Stimulated activated CD8-positive, alpha-beta memory T cell treated with anti-CD3 and anti-CD28 coated beads, Interleukin-15, amount 100 ng/mL, for 1 hour (primary cell): ENCODE results near the gene ZSCAN2.
"Not testable (repeated sequence)": the region's sequence is repeated elsewhere in the genome, so short reads cannot be mapped to it uniquely, and the experiment has no call there.

Experiments used
- DNase-seq: peaks from one replicate; pipeline ENCODE4 v3.0.0-alpha.2; 2020; ENCODE audit warnings: low read depth

The ZSCAN2 gene

GRCh38 chr15:84641871-84642270, 41.1 kb downstream of the ZSCAN2 start:
- DNase-seq = not testable (repeated sequence)

DNA sequence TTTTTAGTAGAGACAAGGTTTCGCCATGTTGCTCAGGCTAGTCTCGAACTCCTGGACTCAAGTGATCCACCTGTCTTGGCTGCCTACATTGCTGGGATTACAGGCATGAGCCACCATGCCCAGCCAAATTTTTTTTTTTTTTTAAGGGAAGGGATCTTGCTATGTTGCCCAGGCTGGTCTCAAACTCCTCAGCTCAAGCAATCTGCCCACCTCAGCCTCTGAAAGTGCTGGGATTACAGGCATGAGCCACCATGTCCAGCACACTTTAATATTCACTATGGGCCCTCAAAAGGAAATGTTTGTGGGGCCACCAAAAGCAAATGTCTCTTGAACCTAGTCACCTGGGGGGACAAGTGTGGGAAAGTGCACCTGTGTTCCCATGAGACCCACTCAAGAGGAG, 41.8 kb downstream of the ZSCAN2 start:
- not testable (repeated sequence) for DNase-seq

DNA sequence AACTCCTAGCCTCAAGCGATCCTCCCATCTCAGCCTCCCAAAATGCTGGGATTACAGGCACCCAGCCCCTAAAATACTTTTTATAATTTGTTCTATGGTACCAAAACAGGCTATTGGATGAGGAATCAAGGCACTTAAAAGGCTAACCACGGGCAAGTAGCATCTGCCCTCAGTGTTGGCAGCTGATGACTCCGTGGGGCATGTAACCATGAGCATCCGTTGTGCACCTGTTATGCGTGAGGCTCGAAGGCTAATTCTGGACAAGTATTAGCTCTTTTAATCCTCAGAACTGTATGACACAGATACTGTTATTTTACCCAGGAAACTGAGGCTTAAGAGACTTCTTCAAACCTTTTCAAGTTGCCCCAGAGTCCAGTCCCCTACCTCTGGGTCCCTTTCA, 43.0 kb downstream of the ZSCAN2 start:
- no peak for DNase-seq

DNA sequence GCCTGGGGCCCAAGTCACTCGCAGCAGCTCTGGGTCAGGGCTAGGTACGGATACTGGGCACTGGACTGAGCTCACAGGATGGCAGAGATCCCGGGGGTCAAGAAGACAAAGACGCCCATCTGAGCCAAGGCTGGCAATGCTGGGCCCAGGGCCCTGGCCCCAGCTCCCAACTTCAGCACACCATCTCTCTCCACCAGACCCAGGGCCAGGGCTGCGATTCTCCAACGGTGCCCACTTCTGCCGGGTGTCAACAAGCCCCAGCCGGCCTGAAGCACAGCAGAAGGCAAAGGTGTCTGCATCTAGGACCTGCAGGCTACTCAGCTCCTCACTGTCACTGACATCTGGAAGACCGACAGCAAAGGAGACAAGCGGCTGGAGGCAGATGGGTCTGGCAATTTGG, 44.7 kb downstream of the ZSCAN2 start:
- no peak for DNase-seq

DNA sequence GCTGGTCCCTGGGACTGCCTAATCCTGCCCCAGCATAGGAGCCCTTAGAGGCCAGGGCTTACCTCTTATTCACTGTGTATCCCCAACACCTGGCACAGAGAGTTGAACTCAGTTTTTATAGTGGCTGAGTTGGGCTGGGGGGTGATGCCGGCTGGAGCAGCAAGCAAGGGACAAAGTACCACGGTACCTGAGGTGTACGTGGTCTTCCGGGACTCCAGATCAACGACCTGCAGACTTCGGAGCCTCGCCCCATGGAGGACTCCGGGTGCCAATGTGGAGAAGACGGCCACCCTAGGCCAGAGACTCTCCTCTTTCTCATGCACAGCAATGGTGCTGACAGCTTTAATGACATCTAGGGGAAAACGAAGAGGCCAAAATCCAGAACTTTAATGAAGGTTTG, 45.2 kb downstream of the ZSCAN2 start:
- DNase-seq = no peak

- DNase-seq = no peak
Observed at GRCh38 chr15:84647726-84648125, 46.9 kb downstream of the ZSCAN2 start.

DNA sequence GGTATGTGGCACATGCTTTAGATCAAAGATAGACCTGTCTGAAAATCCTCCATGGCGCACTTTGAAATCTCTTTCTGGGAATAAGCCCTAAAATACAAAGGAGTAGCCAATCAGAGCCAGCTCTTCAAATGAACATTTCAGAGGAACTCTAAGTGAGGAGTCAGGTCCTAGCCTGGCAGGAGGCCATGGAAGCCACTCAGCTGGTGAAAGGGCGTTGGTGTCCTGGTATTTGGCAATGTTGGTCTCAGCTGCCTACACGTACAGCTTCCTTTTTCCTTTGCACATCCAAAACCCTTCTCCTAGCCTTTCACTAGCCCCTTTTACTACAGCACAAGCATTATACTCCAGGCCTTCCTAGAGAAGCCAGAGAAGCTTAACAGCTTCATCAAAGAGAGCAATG, 47.7 kb downstream of the ZSCAN2 start:
- no peak for DNase-seq

DNA sequence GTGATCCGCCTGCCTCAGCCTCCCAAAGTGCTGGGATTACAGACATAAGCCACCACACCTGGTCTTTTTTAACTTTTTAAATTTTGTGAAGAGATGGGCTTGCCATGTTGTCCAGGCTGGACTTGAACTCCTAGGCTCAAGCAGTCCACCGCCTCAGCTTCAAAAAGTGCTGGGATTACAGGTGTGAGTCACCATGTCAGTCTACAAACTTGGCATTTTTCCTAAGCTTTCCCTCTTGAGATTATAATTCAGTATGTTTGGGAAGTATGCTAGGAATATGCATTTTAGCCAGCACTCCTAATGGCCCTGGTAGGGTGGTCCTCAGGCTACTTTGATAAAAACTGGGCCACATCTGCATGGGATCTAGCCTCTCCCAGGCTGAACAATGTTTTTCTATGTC, 48.9 kb downstream of the ZSCAN2 start:
- no peak for DNase-seq

DNA sequence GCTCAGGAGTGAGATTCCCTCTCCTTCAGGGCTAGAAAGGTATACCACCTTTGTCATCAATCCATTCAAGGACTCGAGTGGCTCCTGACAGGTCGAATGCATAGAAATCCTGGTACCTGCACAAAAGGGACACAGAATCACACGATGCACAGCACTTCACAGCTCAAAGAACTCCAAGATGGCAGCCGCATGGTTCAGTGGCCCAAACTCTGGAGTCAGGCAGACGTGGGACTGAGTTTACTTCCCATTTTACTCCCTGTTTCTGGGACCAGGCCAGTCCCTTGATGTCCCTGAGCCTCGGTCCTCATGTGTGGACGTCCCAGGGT, 52.7 kb downstream of the ZSCAN2 start:
- no peak for DNase-seq

- peak; percentile 95 for DNase-seq
Observed at GRCh38 chr15:84653910-84654688, 53.3 kb downstream of the ZSCAN2 start, which contains the start of gene WDR73. WDR73 (minus strand) TSS chr15:84654283; CDS start chr15:84654274, 9 bp downstream.

GRCh38 chr15:84654689-84655453, 54.1 kb downstream of the ZSCAN2 start:
- DNase-seq = peak; percentile 58

DNA sequence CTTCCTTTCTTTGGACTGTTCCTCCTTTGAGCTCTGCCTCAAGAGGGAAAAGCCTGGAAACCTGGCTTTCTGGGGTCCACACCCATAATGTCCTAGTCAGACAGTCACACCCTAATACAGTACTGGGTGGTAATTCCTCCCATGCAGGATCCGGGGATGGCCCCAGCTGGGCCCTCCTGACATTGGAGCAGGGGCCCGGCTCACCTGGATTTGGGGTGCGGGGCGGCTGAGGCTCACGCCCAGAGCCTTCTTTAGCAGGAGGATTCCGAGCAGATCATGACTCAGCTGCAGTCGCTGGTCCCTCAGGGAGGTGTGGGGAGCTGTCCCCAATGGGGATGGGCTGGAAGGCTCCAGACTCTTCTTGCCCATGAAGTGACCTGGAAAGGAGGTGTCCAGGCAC, 56.2 kb downstream of the ZSCAN2 start:
- DNase-seq = no peak

- no peak for DNase-seq
Observed at GRCh38 chr15:84657748-84658079, 56.9 kb downstream of the ZSCAN2 start.

- peak; percentile 58 for DNase-seq
Observed at GRCh38 chr15:84658080-84658787, 57.4 kb downstream of the ZSCAN2 start, which contains the start of gene NMB. NMB (minus strand) TSS chr15:84658199; CDS start chr15:84658152, 47 bp downstream.

DNA sequence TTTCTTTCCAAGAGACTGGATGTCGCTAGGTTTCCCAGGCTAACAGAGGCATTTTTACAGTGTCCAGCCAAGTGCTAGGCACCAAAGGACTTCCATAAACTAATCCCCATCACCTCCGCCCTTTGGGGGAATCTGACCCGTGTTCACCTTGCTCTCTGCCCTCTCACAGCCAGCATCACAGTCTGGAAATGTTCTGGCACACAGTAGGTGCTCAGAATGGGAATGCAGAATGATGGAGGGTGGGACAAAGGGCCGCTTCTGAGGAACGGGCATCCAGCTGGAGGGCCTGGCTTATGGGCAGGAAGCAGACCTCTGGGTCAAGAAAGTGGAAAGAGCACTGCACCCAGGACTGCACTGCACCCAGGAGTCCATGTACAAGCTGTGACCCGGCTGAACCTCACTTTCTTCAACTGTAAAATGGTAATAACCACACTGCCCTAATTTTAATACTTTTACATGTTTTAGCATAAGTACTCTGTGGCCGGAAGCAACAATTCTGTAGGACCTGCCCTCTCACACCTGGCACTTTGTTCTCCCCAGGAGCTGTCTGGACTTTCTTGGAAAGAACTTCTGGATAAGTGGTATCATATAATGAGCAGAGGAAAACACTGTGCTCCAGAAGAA, 58.1 kb downstream of the ZSCAN2 start:
- DNase-seq = no peak

DNA sequence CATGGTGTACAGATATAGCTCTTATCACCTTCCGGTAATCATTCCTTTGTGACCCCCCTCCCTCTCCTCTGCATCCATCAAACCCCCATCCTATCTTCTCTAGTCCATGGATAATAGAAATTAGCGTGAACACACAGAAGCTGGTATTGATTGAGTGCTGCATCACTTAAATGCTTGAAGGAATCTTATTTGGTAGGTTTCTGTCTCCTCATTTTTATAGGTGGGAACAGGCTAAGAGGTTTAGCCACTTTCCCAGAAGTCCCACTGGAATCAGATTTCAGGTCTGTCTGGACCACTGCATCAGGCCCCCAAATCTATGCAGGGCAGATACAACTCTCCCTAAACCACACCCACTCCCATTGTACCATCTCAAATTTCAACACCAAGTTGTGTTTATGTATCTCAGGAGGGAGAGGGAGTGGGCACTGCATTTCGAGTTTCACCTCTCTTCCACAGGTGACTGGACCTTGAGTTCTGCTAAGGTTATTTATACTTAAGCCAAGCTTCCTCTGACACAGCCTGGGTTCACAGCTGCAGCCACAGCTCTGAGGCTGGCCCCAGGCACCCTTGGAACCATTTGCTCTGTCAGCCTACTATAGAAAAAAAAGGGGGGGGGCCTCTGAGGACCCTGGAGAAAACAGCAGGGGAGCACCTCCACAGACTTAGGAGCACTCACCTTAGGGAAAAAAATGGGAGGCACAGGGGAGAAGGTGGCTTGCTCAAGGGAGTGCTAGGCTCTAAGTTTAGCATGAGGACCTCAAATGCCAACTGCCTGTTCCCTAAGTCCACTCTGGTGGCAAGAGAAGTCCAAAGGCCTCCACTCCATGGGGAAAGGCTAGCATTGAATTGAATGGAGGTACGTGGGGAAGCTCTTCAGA, 59.3 kb downstream of the ZSCAN2 start:
- DNase-seq = no peak

- no peak for DNase-seq
Observed at GRCh38 chr15:84661001-84661400, 60.2 kb downstream of the ZSCAN2 start.

GRCh38 chr15:84666373-84666772, 65.6 kb downstream of the ZSCAN2 start:
- DNase-seq = no peak

- DNase-seq = no peak
Observed at GRCh38 chr15:84668221-84668982, 67.6 kb downstream of the ZSCAN2 start.

- no peak for DNase-seq
Observed at GRCh38 chr15:84669726-84670125, 68.9 kb downstream of the ZSCAN2 start.

GRCh38 chr15:84671211-84671610, 70.4 kb downstream of the ZSCAN2 start:
- DNase-seq = no peak
